Lung (tissue), 12 donors: ENCODE measurements around the gene AURKA. TPM values are rescaled to one million over a fixed set of nuclear protein-coding genes. Genes with fewer than 3 reads are reported as not detected.
A peak's percentile ranks its signal among the peaks of the same experiment; 100 is the strongest.

Experiments
- ATAC-seq: fragments of 200-7000 bp; cut with Tn5 transposase; one replicate; pipeline ENCODE4 v1.9.1; 2020; ENCODE audit warnings: moderate number of reproducible peaks; ENCODE audit not compliant: insufficient read depth, low FRiP score
- DNase-seq, 3 donors: peaks; one replicate each; pipeline ENCODE4 v3.0.0-alpha.2; 2013 to 2017
- H3K27ac ChIP-seq, 2 donors: one replicate each; pipeline ENCODE4 v1.5.1; 2013; ENCODE audit warnings: mild to moderate bottlenecking in 2 of 2, moderate library complexity in 2 of 2, control low read depth in 1 of 2, inconsistent platforms in 1 of 2, low read depth in 1 of 2, low read length in 1 of 2
- H3K27me3 ChIP-seq, 3 donors: one replicate each; pipeline ENCODE4 v1.5.1; 2013; ENCODE audit warnings: low read length in 2 of 3; ENCODE audit not compliant: control insufficient read depth in 3 of 3, insufficient read depth in 3 of 3
- H3K36me3 ChIP-seq, 4 donors: one replicate each; pipeline ENCODE4 v1.5.1; 2013; ENCODE audit warnings: low read length in 4 of 4, mild to moderate bottlenecking in 1 of 4, moderate library complexity in 1 of 4; ENCODE audit not compliant: control insufficient read depth in 4 of 4, insufficient read depth in 4 of 4
- H3K4me1 ChIP-seq, 5 donors: one replicate each; pipeline ENCODE4 v1.5.1; 2013; ENCODE audit warnings: low read length in 5 of 5, mild to moderate bottlenecking in 2 of 5, moderate library complexity in 1 of 5; ENCODE audit not compliant: control insufficient read depth in 5 of 5, insufficient read depth in 5 of 5
- H3K4me3 ChIP-seq: one replicate; pipeline ENCODE4 v1.5.1; 2013; ENCODE audit warnings: mild to moderate bottlenecking, control low read depth, moderate library complexity
- H3K9ac ChIP-seq, 2 donors: one replicate each; pipeline ENCODE4 v1.5.1; 2013; ENCODE audit warnings: low read length in 2 of 2, control low read depth in 1 of 2; ENCODE audit not compliant: insufficient read depth in 1 of 2
- H3K9me3 ChIP-seq, 4 donors: one replicate each; pipeline ENCODE4 v1.5.1; 2013; ENCODE audit warnings: low read length in 3 of 4, mild to moderate bottlenecking in 1 of 4, moderate library complexity in 1 of 4; ENCODE audit not compliant: control insufficient read depth in 4 of 4, insufficient read depth in 3 of 4
- WGBS, 2 donors: extraction: QIAGEN DNeasy Blood & Tissue Kit; methylation state at CpG; one replicate each; pipeline ENCODE4 v1.1.7; 2013; 5-methylcytosine and 5-hydroxymethylcytosine counted together
- polyA plus RNA-seq, 2 donors: library from polyadenylated mRNA; stranded (reverse); fragments of 200-250 nt; gene quantifications; one replicate each; pipeline ENCODE4 v1.2.1, GENCODE V29; 2013
- total RNA-seq, 2 donors: library from RNA; depleted of rRNA in 1 of 2; stranded (reverse); fragments of >200 nt in 1 of 2; gene quantifications; one replicate each; pipeline ENCODE4 v1.2.1, GENCODE V29; 2014 to 2021
- TF ChIP-seq, protein P1 (sequence below): IDR thresholded peaks from 2 replicates; pipeline ENCODE4 v1.5.1; 2012; ENCODE audit warnings: mild to moderate bottlenecking; ENCODE audit errors: control extremely low read depth, extremely low read depth
- donor health status: control.
- donor health status: control.
- donor health status: Bipolar disorder and iron deficiency.
- donor health status: healthy.
- donor health status: DM: yes; HTN: yes; CAD: no.

AURKA gene
- total and polyA plus RNA-seq, 4 donors = 1.5 to 6.2 (median 3.2) TPM

DNA sequence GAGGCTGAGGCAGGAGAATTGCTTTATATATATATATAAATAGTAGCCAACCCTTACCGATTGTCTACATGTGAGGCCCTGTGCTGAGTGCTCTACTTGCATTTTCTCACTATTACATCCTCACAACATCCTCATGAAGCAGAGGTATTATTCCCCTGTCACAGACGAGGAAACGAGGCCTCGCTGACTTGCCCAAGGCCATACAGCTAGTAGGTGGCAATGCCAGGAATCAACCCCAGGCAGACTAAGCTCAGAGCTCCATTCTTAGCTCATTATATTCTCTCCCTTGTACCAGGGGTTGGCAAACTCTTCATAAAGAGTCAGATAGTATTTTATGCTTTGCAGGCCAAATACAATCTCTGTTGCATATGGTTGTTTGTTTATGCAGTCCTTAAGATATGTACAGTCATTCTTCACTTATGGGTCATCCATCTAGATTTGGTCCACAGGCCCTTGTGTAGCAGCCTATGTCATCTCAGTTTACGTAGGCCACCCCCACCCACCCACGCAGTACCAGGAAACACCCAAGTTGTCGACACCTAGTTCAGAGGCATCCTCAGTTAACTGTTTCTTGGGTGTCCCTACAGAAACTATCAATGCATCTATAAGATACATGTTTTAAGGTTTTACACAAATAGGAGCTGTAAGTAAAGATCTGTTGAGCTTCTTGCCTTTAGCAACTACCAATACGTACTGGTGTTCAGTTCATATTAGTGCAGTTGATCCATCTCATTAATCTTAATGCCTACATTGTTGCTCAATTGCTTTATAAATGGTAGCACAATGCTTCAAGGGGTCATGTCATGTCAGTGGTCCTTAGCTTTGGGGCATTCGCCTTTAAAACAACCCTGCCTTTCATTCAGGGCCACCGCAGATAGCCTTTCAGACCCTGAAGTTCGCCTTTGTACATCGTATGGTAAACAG lies 23.1 kb upstream of the AURKA start:
- DNase-seq (no peak), ATAC-seq (no peak)
- Histone ChIP-seq H3K36me3 (peaks cover 0 to 21% (median 2%) of the 10 kb centered on the region in 4 donors), H3K27ac (peak overlapping the region in 1 of 2 donors; percentile 32), H3K27me3 (no peaks in the 10 kb centered on the region), H3K4me1 (peaks cover 0 to 52% (median 8%) of the 10 kb centered on the region in 5 donors), H3K4me3 (no peak overlapping the region), H3K9ac (no peak overlapping the region), H3K9me3 (no peaks in the 10 kb centered on the region)
- WGBS, 2 donors = 78 to 84% methylated on average over 12 of the region's 12 CpGs
- TF ChIP-seq, protein P1, sequence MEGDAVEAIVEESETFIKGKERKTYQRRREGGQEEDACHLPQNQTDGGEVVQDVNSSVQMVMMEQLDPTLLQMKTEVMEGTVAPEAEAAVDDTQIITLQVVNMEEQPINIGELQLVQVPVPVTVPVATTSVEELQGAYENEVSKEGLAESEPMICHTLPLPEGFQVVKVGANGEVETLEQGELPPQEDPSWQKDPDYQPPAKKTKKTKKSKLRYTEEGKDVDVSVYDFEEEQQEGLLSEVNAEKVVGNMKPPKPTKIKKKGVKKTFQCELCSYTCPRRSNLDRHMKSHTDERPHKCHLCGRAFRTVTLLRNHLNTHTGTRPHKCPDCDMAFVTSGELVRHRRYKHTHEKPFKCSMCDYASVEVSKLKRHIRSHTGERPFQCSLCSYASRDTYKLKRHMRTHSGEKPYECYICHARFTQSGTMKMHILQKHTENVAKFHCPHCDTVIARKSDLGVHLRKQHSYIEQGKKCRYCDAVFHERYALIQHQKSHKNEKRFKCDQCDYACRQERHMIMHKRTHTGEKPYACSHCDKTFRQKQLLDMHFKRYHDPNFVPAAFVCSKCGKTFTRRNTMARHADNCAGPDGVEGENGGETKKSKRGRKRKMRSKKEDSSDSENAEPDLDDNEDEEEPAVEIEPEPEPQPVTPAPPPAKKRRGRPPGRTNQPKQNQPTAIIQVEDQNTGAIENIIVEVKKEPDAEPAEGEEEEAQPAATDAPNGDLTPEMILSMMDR = no peak

DNA sequence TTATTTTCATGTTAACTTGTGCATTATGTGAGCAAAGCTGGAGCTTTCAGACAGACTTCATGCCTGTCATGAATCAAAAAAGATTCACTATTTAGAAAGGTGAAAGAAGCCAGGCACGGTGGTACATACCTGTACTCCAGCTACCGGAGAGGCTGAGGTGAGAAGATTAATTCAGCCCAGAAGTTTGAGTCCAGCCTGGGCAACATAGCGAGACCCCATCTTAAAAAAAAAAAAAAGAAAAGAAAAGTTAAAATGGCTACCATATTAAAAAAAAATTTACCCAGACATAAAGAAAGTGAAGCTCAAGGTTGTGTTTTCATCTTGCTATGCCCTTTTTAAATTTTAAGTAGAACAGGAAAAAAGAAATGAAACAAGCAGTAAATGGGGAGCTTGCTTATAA lies 20.9 kb upstream of the AURKA start:
- Histone ChIP-seq H3K9me3 (no peaks in the 10 kb centered on the region), H3K4me1 (peaks cover 0 to 59% (median 17%) of the 10 kb centered on the region in 5 donors), H3K27ac (peak overlapping the region in 1 of 2 donors; percentile 93), H3K27me3 (no peaks in the 10 kb centered on the region), H3K36me3 (peaks cover 0 to 13% (median 3%) of the 10 kb centered on the region in 4 donors), H3K9ac (peak overlapping the region in 1 of 2 donors; percentile 92), H3K4me3 (peak overlapping the region; percentile 25)
- no peak for ATAC-seq
- no peak for DNase-seq
- TF ChIP-seq, protein P1 = no peak
- 91% methylated on average over 3 of the region's 3 CpGs for WGBS, 2 donors

DNA sequence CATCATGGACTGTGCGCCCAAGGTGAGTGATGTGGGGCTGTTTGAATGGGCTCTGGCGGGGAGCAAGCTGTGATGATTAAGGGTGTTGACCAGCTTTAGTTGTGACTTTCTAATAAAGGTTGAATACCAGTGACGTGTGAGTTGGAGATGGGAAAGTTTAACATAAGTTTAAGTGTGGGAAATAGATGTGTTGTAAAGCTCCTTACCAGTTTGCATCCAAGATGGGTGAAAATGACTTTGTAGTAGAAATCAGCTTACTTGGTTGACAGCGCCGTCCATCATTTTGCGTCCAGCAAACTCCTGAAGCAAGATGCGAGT lies 20.4 kb upstream of the AURKA start:
- Histone ChIP-seq H3K36me3 (peaks cover 0 to 14% (median 7%) of the 10 kb centered on the region in 4 donors), H3K4me3 (no peak overlapping the region), H3K9ac (peak overlapping the region in 1 of 2 donors; percentile 92), H3K27ac (peak overlapping the region in 1 of 2 donors; percentile 93), H3K9me3 (no peaks in the 10 kb centered on the region), H3K27me3 (no peaks in the 10 kb centered on the region), H3K4me1 (peaks cover 0 to 55% (median 17%) of the 10 kb centered on the region in 5 donors)
- WGBS, 2 donors = 80 to 83% methylated on average over 7 of the region's 7 CpGs
- ATAC-seq = no peak
- DNase-seq = no peak
- TF ChIP-seq, protein P1 = no peak
